AG04450 (cell line): Measurements from ENCODE around the gene ADAM15. TPM values are rescaled to one million over a fixed set of nuclear protein-coding genes. Genes with fewer than 3 reads are reported as not detected.

Experiments
- CTCF ChIA-PET: fragments of 300-600, 350-600 bp; formaldehyde crosslinking; extraction: SDS; loops from one replicate; lab custom pipeline; 2022; ENCODE audit warnings: antibody characterized with exemption, inconsistent platforms; lab: Charles Lee
- POLR2A ChIA-PET: fragments of 350-600 bp; formaldehyde crosslinking; extraction: SDS; loops from one replicate; lab custom pipeline; 2021; ENCODE audit warnings: antibody characterized with exemption, inconsistent platforms; lab: Yijun Ruan, JAX
- DNase-seq: peaks from one replicate; pipeline ENCODE4 v3.0.0-alpha.2; 2011; ENCODE audit warnings: low read depth, low spot score
- H3K27ac ChIP-seq: one replicate; pipeline ENCODE4 v1.5.1; 2012; ENCODE audit warnings: low read depth, low read length, control low read depth
- H3K27me3 ChIP-seq: one replicate; pipeline ENCODE4 v1.6.0; 2012; ENCODE audit warnings: low read length; ENCODE audit not compliant: control insufficient read depth, insufficient read depth
- H3K4me3 ChIP-seq: 2 replicates; pipeline ENCODE4 v1.5.1; 2011; ENCODE audit warnings: mild to moderate bottlenecking, low read depth, low read length, control low read depth
- H3K9me3 ChIP-seq: 2 replicates; pipeline ENCODE4 v1.5.1; 2012; ENCODE audit warnings: low read length; ENCODE audit not compliant: control insufficient read depth, insufficient read depth
- polyA plus RNA-seq: library from polyadenylated mRNA; depleted of rRNA; stranded (reverse); fragments of >200 nt; gene quantifications from 2 replicates; pipeline ENCODE4 v1.2.3, GENCODE V29; 2011
- TF ChIP-seq, protein P1 (sequence below): IDR thresholded peaks from 2 replicates; pipeline ENCODE4 v1.5.1; 2011; ENCODE audit warnings: low read depth, low read length, control low read depth, inconsistent platforms

ADAM15 gene
- polyA plus RNA-seq, 1 experiment, result 25.9 TPM

DNA sequence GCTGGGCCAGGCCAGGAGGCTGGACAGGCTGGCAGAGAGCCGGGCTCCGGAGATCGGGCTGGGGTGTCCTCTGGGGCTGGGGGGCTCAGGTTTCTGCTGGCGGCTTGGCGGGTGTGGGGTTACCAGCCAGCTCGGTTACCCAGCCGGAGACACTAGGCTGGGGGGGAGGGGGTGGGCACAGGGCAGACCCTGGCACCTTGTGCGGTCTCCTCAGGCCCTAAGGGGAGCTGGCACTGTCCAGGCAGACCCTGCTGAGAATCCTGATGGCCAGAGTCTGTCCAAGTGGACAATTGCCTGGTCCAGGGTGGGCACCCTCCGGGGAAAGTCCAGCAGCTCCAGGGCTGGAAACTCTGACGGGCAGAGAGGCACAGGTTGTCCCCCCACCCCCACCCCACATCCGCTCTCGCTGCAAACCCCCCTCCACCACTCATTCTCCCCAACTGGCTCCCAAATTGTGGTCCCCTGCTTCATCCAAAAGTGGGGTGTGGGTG is 41.9 kb upstream of the ADAM15 start:
- no peaks in the 10 kb centered on the region for H3K9me3 ChIP-seq
- no peak for DNase-seq
- no peaks in the 10 kb centered on the region for H3K27me3 ChIP-seq
- TF ChIP-seq, protein P1, sequence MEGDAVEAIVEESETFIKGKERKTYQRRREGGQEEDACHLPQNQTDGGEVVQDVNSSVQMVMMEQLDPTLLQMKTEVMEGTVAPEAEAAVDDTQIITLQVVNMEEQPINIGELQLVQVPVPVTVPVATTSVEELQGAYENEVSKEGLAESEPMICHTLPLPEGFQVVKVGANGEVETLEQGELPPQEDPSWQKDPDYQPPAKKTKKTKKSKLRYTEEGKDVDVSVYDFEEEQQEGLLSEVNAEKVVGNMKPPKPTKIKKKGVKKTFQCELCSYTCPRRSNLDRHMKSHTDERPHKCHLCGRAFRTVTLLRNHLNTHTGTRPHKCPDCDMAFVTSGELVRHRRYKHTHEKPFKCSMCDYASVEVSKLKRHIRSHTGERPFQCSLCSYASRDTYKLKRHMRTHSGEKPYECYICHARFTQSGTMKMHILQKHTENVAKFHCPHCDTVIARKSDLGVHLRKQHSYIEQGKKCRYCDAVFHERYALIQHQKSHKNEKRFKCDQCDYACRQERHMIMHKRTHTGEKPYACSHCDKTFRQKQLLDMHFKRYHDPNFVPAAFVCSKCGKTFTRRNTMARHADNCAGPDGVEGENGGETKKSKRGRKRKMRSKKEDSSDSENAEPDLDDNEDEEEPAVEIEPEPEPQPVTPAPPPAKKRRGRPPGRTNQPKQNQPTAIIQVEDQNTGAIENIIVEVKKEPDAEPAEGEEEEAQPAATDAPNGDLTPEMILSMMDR, result no peak
- H3K27ac ChIP-seq, result no peak overlapping the region
- no peak overlapping the region for H3K4me3 ChIP-seq
- CTCF ChIA-PET, result interaction anchor here (4.5 kb wide), 1 partner anchor 8 kb away, joined by 38 read pairs; no protein-coding TSS in a partner anchor
- POLR2A ChIA-PET, result no interaction called here

DNA sequence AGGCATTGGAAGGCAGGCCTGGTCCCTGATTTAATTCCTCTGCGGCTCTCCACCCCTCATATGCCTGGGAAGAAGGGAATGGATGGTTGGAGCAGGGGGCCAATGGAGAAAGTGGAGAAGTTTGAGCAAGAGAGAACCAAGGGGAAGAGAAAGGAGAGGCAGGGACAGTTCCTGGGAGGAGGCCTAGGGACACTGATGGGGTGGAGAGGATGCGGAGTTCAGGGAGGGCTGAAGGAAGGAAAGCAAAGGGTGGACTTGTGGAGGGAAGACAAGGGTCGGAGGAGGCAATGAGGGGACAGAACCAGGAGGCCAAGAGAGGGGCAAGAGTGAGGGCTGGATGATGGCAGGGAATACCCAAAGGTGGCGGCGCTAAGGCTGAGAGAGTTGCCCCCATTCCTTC is 41.4 kb upstream of the ADAM15 start:
- ChIA-PET POLR2A (no interaction called here), CTCF (interaction anchor here (4.5 kb wide), 1 partner anchor 8 kb away, joined by 38 read pairs; no protein-coding TSS in a partner anchor)
- TF ChIP-seq, protein P1, result no peak

DNA sequence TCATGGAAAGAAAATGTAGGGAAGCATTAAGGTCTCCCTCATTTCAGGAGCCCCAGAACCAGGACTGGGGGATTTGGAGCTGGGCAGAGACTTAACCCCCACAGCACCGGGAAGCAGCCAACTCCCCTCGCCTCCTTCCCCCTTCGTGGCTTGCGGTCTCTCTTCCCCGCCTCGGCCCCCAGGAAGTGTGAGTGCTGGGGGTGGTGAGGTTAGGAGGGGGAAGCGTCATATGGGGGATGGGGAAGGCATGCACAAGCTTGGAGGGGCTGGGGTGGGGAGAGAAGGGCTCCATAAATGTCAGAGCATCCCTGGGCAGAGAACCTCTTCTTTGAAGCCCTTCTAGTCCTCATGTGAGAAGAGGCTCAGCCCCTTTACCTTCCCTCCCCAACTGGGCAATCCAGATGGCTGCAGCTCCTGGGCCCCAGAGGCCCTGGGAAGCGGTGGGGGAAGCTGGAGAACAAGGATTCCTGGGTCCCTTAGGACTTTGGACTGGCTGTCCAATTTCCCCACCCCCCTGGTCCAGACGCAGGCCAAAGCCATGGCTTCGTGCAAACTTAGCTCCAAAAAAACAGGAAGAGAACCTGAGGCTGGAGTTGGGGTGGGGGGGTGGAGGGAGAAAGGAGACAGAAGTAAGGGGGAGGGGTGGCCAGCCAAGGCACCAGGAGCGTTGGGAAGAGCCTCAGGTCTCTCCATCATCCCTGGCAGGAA is 40.8 kb upstream of the ADAM15 start:
- H3K4me3 ChIP-seq, result no peak overlapping the region
- H3K9me3 ChIP-seq, result no peaks in the 10 kb centered on the region
- H3K27ac ChIP-seq, result no peak overlapping the region
- H3K27me3 ChIP-seq, result no peaks in the 10 kb centered on the region
- DNase-seq, result no peak
- TF ChIP-seq, protein P1, result no peak
- ChIA-PET CTCF (interaction anchor here (1.0 kb wide), 2 partner anchors 14 to 184 kb away, joined by 3 to 4 read pairs; no protein-coding TSS in a partner anchor), POLR2A (no interaction called here)

More for the DNA sequence above, 41.4 kb upstream of the ADAM15 start:
- Histone ChIP-seq H3K4me3 (no peak overlapping the region), H3K27ac (no peak overlapping the region), H3K27me3 (no peaks in the 10 kb centered on the region), H3K9me3 (no peaks in the 10 kb centered on the region)
- no peak for DNase-seq

DNA sequence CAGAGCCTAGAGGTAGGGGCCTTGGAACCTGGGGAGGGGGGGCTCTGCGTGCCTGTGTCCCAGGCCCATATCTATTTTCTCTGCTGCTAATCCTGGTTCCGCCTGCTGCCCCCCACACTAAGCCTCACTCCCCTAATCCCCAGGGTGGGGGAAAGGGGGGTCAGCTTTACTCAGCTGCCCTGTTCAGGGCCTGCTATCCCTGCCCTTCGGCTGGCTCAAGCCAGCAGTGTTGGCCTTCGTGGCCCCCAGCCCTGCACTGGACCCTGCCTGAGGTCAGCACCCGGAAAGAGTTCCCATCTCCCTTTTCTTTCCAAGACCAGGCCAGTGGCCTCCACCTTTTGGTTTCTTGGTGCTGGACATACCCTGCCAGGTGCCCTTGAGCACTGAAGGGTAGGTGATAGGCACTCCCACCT is 40.1 kb upstream of the ADAM15 start:
- no peak overlapping the region for H3K27ac ChIP-seq
- no peak for DNase-seq
- TF ChIP-seq, protein P1, result no peak
- ChIA-PET POLR2A (no interaction called here), CTCF (interaction anchor here (1.0 kb wide), 2 partner anchors 15 to 183 kb away, joined by 3 to 4 read pairs; no protein-coding TSS in a partner anchor)
- H3K9me3 ChIP-seq, result no peaks in the 10 kb centered on the region
- H3K4me3 ChIP-seq, result no peak overlapping the region
- H3K27me3 ChIP-seq, result no peaks in the 10 kb centered on the region

DNA sequence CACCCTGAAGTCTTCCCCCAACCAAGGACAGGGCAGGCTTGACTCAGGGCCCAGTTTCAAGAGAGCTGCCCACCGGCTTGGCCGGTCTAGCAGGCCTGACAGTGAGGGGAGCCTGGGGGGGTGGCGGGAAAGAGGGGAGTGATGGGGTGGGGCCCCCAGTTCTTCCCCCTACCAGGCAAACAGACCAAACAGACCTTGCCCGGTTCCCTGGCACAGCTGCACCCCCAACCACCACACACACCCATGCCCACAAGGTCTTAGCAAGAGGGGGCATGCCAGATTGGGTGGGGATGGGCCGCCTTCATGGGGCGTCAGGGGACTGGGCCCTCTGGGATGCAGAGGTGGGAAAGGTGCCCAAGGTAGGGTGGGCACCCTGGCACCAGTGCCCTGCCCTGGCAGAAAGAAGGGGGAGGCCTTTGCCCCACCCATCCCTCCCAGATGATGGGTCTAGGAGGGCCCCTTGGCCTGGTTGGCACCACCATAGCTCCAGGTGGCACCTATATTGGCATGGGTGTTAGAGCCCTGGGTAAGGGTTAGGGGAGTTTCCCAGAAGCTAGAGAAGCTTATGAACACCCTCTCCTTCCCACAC is 39.6 kb upstream of the ADAM15 start:
- ChIA-PET POLR2A (interaction anchor here (0.6 kb wide), 1 partner anchor 707 kb away, joined by 4 read pairs; no protein-coding TSS in a partner anchor), CTCF (interaction anchor here (1.0 kb wide), 1 partner anchor 182 kb away, joined by 4 read pairs; no protein-coding TSS in a partner anchor)
- no peaks in the 10 kb centered on the region for H3K9me3 ChIP-seq
- no peak overlapping the region for H3K27ac ChIP-seq
- no peak for DNase-seq
- H3K27me3 ChIP-seq, result no peaks in the 10 kb centered on the region
- TF ChIP-seq, protein P1, result no peak
- H3K4me3 ChIP-seq, result no peak overlapping the region
